HFFc6 (cell line): ENCODE results near the gene PCSK5. TPM values are rescaled to one million over a fixed set of nuclear protein-coding genes. Genes with fewer than 3 reads are reported as not detected.

ENCODE experiments used
- DNase-seq: peaks from one replicate; pipeline ENCODE4 v3.0.0-alpha.2; 2018
- H3K27ac Mint-ChIP-seq: 2 replicates; pipeline ENCODE4 v1.8.0; 2020; ENCODE audit warnings: mild to moderate bottlenecking, mixed read lengths
- H3K27me3 Mint-ChIP-seq: 2 replicates; pipeline ENCODE4 v1.8.0; 2021; ENCODE audit warnings: mild to moderate bottlenecking, moderate library complexity, mixed read lengths; ENCODE audit not compliant: insufficient read depth
- H3K36me3 Mint-ChIP-seq: 2 replicates; pipeline ENCODE4 v1.8.0; 2021; ENCODE audit warnings: low read depth, mixed read lengths
- H3K4me1 Mint-ChIP-seq: 2 replicates; pipeline ENCODE4 v1.8.0; 2020; ENCODE audit warnings: low read depth, mixed read lengths
- H3K4me3 Mint-ChIP-seq: 2 replicates; pipeline ENCODE4 v1.8.0; 2020; ENCODE audit warnings: mild to moderate bottlenecking, moderate library complexity, mixed read lengths
- H3K9me3 Mint-ChIP-seq: 2 replicates; pipeline ENCODE4 v1.8.0; 2020; ENCODE audit warnings: mild to moderate bottlenecking, mixed read lengths
- total RNA-seq, 6 experiments: library from RNA; stranded (reverse); fragmentation: NEBNext Ultra II Directional; extraction: Animal tissue kit (Norgen Biotek cat#: 25700); gene quantifications; 2 replicates in 1 of 6; 3 replicates in 5 of 6; pipeline ENCODE4 v1.2.3, GENCODE V29; 2021
- TF ChIP-seq, protein P1 (sequence below): fragments of 200-600 bp; sonication (generic); IDR thresholded peaks from 2 replicates; pipeline ENCODE4 v1.5.0; 2021; ENCODE audit warnings: antibody characterized with exemption, mild to moderate bottlenecking

Gene PCSK5
- total RNA-seq, 6 experiments from 2014 or later = 0.18 to 0.36 (median 0.22) TPM

DNA sequence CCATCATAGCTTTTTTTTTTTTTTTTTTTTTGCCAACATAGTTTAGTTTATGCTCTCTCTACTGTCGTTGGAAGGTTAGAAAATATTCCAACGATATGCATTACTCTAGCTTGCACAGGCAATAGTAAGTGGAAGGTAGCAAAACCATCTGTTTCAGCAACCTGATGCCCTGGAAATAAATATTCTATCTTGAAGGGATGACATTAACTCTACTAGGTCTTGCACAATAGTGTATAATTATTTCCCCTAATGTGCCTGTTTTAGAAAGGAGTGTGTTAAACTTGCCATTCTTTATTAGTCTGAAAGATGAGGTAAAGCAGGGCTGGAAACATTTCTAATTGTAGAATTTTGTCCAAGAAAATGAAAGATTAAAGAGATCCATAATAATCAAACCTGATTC lies 111.0 kb downstream of the PCSK5 start:
- Mint-ChIP-seq H3K36me3 (no peaks in the 10 kb centered on the region), H3K4me3 (no peak overlapping the region), H3K4me1 (no peaks in the 10 kb centered on the region), H3K9me3 (peaks cover 20% of the 10 kb centered on the region), H3K27ac (no peak overlapping the region), H3K27me3 (no peaks in the 10 kb centered on the region; the same call in 1 of the 2 replicates)
- TF ChIP-seq, protein P1, sequence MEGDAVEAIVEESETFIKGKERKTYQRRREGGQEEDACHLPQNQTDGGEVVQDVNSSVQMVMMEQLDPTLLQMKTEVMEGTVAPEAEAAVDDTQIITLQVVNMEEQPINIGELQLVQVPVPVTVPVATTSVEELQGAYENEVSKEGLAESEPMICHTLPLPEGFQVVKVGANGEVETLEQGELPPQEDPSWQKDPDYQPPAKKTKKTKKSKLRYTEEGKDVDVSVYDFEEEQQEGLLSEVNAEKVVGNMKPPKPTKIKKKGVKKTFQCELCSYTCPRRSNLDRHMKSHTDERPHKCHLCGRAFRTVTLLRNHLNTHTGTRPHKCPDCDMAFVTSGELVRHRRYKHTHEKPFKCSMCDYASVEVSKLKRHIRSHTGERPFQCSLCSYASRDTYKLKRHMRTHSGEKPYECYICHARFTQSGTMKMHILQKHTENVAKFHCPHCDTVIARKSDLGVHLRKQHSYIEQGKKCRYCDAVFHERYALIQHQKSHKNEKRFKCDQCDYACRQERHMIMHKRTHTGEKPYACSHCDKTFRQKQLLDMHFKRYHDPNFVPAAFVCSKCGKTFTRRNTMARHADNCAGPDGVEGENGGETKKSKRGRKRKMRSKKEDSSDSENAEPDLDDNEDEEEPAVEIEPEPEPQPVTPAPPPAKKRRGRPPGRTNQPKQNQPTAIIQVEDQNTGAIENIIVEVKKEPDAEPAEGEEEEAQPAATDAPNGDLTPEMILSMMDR = no peak
- DNase-seq = no peak

DNA sequence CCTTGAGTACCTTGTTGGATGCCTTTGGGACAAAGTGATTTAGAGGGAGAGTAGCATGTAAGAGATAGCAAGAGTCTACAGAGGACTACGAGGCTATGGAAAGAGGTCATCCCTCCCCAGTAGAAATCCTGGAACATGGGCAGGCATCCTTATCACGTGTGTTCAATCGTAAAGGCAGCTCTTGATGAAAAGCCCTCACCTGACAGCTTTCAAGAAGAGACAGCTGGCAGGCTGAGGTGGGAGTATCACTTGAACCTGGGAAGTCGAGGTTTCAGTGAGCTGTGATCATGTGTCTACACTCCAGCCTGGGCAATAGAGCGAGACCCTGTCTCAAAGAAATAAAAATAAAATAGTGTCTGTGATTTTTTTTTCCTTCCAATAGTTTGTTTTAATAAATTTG lies 112.6 kb downstream of the PCSK5 start:
- TF ChIP-seq, protein P1 = no peak
- Mint-ChIP-seq H3K27ac (no peak overlapping the region), H3K4me1 (no peaks in the 10 kb centered on the region), H3K4me3 (no peak overlapping the region), H3K9me3 (peaks cover 24% of the 10 kb centered on the region), H3K27me3 (no peaks in the 10 kb centered on the region; the same call in 1 of the 2 replicates), H3K36me3 (no peaks in the 10 kb centered on the region)
- DNase-seq = no peak

DNA sequence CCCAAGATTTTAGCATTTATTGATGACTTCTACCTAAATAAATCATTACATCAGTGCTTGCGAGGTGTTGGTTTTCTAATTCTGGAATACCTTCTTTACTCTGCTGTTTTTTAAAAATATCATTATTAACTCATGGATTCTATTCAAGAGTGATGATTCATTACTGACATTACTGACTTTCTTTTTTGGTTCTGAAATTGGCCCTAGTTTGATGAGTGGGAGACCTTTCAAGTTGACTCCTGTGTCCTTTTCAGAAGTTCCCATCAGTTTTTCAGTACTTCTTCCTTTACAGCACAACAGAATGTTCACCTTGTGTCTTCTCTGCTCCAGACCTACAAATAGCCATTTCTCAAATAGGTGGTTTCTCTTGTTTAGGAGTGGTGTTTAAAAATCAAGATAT lies 114.1 kb downstream of the PCSK5 start:
- no peak overlapping the region for H3K4me3 Mint-ChIP-seq
- DNase-seq = no peak
- peaks cover 26% of the 10 kb centered on the region for H3K9me3 Mint-ChIP-seq
- H3K27ac Mint-ChIP-seq = no peak overlapping the region
- TF ChIP-seq, protein P1 = no peak
- H3K36me3 Mint-ChIP-seq = no peaks in the 10 kb centered on the region
- H3K4me1 Mint-ChIP-seq = no peaks in the 10 kb centered on the region
- H3K27me3 Mint-ChIP-seq = no peaks in the 10 kb centered on the region; the same call in 1 of the 2 replicates

DNA sequence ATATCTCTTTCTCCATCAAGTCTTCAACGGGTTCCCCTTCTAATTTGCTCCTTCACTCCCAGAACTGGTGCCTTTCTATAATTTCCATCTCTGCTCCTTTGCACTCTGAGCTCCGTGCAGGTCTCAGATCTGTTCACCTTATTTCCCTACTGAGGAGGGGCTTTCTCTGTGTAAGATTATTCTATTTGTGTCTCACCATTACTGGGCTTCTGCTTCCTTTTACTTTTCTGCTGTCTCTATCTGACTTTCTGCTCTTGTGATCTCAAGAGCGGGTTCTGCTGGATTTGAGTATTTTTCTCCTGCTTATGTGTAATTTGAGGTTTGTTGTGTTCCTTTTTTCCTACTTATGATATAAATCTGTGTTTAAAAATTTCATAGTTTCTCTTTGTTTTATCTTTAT lies 117.5 kb downstream of the PCSK5 start:
- H3K27ac Mint-ChIP-seq = no peak overlapping the region
- TF ChIP-seq, protein P1 = no peak
- H3K4me1 Mint-ChIP-seq = no peaks in the 10 kb centered on the region
- H3K4me3 Mint-ChIP-seq = no peak overlapping the region
- H3K9me3 Mint-ChIP-seq = peaks cover 14% of the 10 kb centered on the region
- no peaks in the 10 kb centered on the region for H3K36me3 Mint-ChIP-seq
- no peak for DNase-seq
- H3K27me3 Mint-ChIP-seq = no peaks in the 10 kb centered on the region

DNA sequence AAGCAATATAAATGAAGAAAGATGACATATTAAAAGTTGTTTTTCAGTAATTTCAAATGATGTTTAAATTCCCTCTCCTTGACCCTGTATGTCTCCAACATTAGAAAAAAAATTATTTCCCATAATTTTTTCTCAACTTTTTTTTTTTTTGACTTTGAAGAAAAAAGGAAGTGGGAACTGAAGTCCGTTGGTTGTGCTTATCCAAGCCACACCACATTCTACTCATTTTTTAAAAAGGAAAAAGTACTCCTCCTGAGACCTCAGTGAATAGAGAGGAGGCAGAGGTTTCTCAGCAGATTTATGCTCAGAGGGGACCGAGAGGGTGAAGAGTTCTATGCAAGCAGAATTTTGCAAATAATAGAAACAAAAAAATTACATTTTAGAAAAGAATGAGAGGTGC lies 123.3 kb downstream of the PCSK5 start:
- TF ChIP-seq, protein P1 = no peak
- Mint-ChIP-seq H3K9me3 (peaks cover 16% of the 10 kb centered on the region), H3K27ac (no peak overlapping the region), H3K4me3 (no peak overlapping the region), H3K36me3 (no peaks in the 10 kb centered on the region), H3K4me1 (no peaks in the 10 kb centered on the region), H3K27me3 (no peaks in the 10 kb centered on the region; the same call in 1 of the 2 replicates)
- no peak for DNase-seq

DNA sequence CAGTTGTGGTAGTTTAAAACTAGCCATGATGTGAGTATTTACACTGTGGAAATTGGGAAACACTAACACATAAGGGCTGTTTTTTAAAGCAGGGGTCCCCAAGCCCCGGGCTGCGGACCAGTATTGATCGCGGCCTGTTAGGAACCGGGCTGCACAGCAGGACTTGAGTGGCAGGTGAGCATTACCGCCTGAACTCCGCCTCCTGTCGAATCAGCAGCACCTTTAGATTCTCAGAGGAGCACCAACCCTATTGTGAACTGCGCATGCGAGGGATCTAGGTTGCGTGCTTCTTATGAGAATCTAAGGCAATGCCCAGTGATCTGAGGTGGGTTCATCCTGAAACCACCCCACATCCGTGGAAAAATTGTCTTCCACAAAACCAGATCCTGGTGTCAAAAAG lies 127.8 kb downstream of the PCSK5 start:
- Mint-ChIP-seq H3K27me3 (no peaks in the 10 kb centered on the region; the same call in none of the 2 replicates), H3K4me1 (no peaks in the 10 kb centered on the region)

More for the DNA sequence above, 127.8 kb downstream of the PCSK5 start:
- no peaks in the 10 kb centered on the region for H3K36me3 Mint-ChIP-seq
- H3K4me3 Mint-ChIP-seq = no peak overlapping the region
- TF ChIP-seq, protein P1 = no peak
- no peak for DNase-seq
- no peak overlapping the region for H3K27ac Mint-ChIP-seq
- H3K9me3 Mint-ChIP-seq = peaks cover 26% of the 10 kb centered on the region
